NT2/D1 (cell line): ENCODE measurements around the gene GFER.

ENCODE experiments used
- SUZ12 ChIP-seq: IDR thresholded peaks from 2 replicates; pipeline ENCODE4 v1.6.1; 2011; ENCODE audit not compliant: insufficient read length, insufficient read depth; ENCODE audit errors: extremely low read depth
- YY1 ChIP-seq: IDR thresholded peaks from 2 replicates; pipeline ENCODE4 v1.6.1; 2011; ENCODE audit not compliant: insufficient read length, insufficient read depth
- ZNF274 ChIP-seq: IDR thresholded peaks from 2 replicates; pipeline ENCODE4 v1.6.1; 2011; ENCODE audit warnings: mild to moderate bottlenecking, low read depth, low read length

DNA sequence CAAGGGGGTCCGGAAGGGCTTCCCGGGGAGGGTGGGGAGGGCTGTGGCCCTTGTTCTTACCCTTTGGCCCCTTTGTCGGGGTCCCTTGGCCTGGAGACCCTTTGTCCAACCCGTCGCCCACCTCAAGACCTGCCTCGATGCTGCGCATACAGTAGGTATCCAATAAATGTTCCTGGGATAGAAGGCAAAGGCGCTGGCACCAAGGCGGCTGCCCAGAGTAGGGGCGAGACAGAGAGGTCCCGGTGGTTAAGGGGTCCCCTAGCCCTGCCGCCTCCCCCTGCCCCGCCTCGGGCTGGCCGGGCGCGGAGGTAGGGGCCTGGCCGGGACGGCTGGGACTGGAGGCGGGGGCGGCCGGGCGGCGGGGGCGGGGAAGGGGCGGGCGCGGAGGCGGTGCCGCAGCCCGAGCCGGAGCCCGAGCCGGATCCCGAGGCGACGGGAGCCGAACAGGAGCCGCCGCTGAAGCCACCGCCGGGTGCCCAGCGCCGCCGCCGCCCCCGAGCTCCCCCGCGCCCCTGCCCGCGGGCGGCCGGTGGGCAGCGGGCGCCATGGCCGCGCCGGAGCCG, 42.5 kb downstream of the GFER start, which contains the start of gene NHERF2:
- TF ChIP-seq YY1 (no peak), SUZ12 (no peak), ZNF274 (no peak)
